NCI-H2171 treated with DMSO at 0.1 percent for 48 hours (cell line): ENCODE data around the gene RECK.
A peak's percentile ranks its signal among the peaks of the same experiment; 100 is the strongest.
"Not testable (repeated sequence)": the region's sequence is repeated elsewhere in the genome, so short reads cannot be mapped to it uniquely, and the experiment has no call there.

Experiments
- DNase-seq: peaks from one replicate; lab custom pipeline; 2025; lab: John Stamatoyannopoulos, UW

Gene RECK

GRCh38 chr9:36156116-36156515, 119.4 kb downstream of the RECK start:
- no peak for DNase-seq

- no peak for DNase-seq
Measured at GRCh38 chr9:36158122-36158521, 121.4 kb downstream of the RECK start.

GRCh38 chr9:36158917-36159316, 122.2 kb downstream of the RECK start:
- no peak for DNase-seq

GRCh38 chr9:36159509-36159908, 122.8 kb downstream of the RECK start:
- DNase-seq, result not testable (repeated sequence)

- not testable (repeated sequence) for DNase-seq
Measured at GRCh38 chr9:36160126-36160525, 123.4 kb downstream of the RECK start.

GRCh38 chr9:36161187-36161586, 124.5 kb downstream of the RECK start:
- no peak for DNase-seq

GRCh38 chr9:36162211-36162738, 125.6 kb downstream of the RECK start:
- no peak for DNase-seq

GRCh38 chr9:36163049-36163785, 126.5 kb downstream of the RECK start:
- no peak for DNase-seq

- DNase-seq, result no peak
Measured at GRCh38 chr9:36163786-36164170, 127.1 kb downstream of the RECK start.

- DNase-seq, result no peak
Measured at GRCh38 chr9:36164372-36164771, 127.7 kb downstream of the RECK start.

- DNase-seq, result no peak
Measured at GRCh38 chr9:36164989-36165388, 128.3 kb downstream of the RECK start.

GRCh38 chr9:36165826-36166167, 129.1 kb downstream of the RECK start:
- no peak for DNase-seq

- DNase-seq, result peak; percentile 46
Measured at GRCh38 chr9:36166168-36166927, 129.6 kb downstream of the RECK start.

GRCh38 chr9:36169166-36169565, 132.5 kb downstream of the RECK start, which contains the start of gene CCIN:
Gene CCIN (plus strand): TSS chr9:36169388. CDS start chr9:36169503, 115 bp downstream.
- no peak for DNase-seq

GRCh38 chr9:36169708-36170107, 133.0 kb downstream of the RECK start:
- no peak for DNase-seq

GRCh38 chr9:36170531-36170930, 133.8 kb downstream of the RECK start:
- no peak for DNase-seq

- no peak for DNase-seq
Measured at GRCh38 chr9:36173861-36174260, 137.1 kb downstream of the RECK start.
